D721Med (cell line): Measurements from ENCODE around the gene PIH1D1.
"Not testable (repeated sequence)": the region's sequence is repeated elsewhere in the genome, so short reads cannot be mapped to it uniquely, and the experiment has no call there.

Experiments used
- DNase-seq: peaks from one replicate; pipeline ENCODE4 v3.0.0; 2011; ENCODE audit warnings: low spot score; ENCODE audit not compliant: insufficient read length
- FAIRE-seq: peaks from 2 replicates; lab custom pipeline; 2011; peaks lifted over from hg19 to GRCh38; lab: Jason Lieb, UNC
- TF ChIP-seq, protein P1 (sequence below): IDR thresholded peaks from 2 replicates; pipeline ENCODE4 v1.5.1; 2012; ENCODE audit warnings: mild to moderate bottlenecking, control low read depth; ENCODE audit not compliant: insufficient read depth; ENCODE audit errors: missing control alignments

The PIH1D1 gene

DNA sequence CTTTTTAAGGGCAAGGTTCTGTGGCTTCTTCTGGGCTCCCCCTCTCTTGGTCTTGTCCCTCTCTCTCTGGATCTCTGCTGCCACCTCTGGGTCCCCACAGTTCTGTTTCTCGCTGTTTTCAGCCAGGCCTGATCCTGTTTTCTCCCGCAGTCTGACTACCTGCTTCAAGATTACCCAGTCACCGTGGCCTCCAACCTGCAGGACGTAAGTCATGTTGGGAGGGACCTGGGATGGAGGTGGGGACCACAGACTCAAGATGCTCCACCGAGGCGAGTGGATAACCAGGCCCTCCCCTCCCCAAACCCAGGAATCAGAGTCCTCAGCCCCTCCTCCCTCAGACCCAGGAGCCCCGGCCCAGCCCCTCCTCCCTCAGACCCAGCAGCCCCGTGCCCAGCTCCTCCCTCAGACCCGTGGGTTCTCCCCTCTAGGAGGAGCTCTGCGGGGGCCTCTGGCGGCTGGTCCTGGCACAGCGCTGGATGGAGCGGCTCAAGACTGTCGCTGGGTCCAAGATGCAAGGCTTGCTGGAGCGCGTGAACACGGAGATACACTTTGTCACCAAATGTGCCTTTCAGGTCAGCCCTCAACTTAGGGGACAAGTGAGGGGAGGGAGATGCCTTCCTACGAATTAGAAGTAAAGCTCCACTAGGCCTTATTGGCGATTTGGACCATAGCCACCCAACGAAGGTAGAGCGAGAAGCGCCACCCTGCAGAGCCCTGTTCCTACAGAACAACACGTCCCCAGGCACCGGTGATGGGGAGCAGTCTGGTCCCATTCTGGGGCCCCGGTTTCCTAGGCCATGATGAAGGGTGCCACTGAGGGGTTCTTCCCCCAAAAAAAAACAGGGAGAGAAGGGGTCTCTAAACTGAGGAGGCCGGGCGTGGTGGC, 24.6 kb upstream of the PIH1D1 start:
- DNase-seq (peak; percentile 84), FAIRE-seq (no peak)
- TF ChIP-seq, protein P1, sequence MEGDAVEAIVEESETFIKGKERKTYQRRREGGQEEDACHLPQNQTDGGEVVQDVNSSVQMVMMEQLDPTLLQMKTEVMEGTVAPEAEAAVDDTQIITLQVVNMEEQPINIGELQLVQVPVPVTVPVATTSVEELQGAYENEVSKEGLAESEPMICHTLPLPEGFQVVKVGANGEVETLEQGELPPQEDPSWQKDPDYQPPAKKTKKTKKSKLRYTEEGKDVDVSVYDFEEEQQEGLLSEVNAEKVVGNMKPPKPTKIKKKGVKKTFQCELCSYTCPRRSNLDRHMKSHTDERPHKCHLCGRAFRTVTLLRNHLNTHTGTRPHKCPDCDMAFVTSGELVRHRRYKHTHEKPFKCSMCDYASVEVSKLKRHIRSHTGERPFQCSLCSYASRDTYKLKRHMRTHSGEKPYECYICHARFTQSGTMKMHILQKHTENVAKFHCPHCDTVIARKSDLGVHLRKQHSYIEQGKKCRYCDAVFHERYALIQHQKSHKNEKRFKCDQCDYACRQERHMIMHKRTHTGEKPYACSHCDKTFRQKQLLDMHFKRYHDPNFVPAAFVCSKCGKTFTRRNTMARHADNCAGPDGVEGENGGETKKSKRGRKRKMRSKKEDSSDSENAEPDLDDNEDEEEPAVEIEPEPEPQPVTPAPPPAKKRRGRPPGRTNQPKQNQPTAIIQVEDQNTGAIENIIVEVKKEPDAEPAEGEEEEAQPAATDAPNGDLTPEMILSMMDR: peak; percentile 63

DNA sequence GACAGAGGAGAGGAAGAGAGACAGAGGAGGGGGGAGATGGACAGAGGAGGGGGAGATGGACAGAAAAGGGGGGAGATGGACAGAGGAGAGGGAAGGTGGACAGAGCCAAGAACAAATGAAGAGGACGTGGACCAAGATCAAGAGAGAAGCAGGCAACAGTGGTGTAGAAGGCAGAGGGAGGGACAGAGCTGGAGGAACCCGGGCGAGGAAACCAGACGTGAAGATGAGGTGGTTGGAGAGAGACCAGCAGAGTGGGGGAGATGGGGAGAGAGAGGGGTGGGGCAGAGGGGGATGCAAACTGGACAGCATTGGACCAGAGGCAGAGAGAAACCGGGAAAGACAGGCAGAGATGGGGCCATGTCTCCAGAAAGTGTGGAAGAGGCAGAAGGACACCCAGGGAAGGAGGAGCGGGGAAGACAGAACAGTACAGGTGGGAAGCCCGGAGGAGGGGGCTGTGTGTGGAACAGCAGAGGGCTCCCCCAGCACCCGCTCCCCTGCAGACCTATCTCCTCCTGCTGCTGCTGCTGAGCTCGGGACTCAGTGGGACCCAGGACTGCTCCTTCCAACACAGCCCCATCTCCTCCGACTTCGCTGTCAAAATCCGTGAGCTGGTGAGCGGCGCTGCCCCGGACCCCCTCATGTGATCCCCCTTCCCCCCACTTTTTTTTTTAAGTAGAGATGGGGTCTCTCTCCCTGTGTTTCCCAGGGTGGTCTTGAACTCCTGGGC, 23.7 kb upstream of the PIH1D1 start:
- DNase-seq (no peak), FAIRE-seq (no peak)

DNA sequence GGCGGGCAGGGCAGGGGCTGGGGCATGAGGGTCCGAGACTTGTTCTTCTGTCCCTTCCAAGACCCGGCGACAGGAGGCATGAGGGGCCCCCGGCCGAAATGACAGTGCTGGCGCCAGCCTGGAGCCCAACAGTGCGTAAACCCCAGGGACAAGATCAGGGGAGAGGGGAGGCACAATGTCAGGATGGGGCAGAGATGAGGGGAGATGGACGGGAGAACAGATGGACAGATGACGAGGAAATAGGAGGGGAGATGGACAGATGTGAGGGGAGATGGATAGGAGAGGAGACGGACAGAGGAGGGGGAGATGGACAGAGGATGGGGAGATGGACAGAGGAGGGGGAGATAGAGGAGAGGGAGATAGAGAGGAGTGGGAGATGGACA, 22.9 kb upstream of the PIH1D1 start:
- no peak for FAIRE-seq
- TF ChIP-seq, protein P1: no peak
- no peak for DNase-seq

More for the DNA sequence above, 23.7 kb upstream of the PIH1D1 start:
- TF ChIP-seq, protein P1: no peak

DNA sequence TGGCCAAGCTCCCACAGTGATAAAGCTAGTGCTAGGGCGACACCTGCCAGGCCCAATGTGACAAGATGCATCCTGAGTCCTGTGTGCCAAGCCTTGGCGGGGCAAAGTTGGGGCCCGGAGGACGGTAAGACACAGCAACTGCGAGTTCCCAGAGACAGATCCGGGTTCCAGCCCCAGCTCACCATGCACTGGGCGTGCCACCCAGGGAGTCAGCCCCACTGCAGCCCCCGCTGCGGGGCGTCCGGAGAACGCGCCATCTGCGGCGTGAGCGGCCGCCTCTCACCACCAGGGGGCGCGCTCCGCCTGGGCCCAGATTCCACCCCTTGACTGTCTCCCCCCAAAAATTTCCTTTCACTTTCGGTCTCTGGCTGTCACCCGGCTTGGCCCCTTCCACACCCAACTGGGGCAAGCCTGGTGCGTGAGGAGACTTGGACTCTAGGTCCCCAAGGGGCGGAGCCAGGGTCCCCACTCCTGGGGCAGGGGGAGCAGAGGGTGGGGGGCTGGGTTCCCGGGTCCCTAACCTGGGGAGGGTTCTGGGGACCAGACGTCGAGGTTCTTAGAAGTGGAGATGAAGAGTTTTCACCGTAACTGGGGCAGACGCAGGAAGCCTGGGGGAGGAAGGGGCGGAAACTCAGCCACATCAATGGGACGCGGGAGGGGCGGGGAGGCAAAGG, 22.4 kb upstream of the PIH1D1 start, which contains the start of gene FLT3LG:
FLT3LG (plus strand) TSS at position 348 of the 674 bp plus-strand sequence. CDS start 425 bp downstream, outside the sequence.
- FAIRE-seq (no peak), DNase-seq (peak; percentile 81)
- TF ChIP-seq, protein P1: peak; percentile 67

DNA sequence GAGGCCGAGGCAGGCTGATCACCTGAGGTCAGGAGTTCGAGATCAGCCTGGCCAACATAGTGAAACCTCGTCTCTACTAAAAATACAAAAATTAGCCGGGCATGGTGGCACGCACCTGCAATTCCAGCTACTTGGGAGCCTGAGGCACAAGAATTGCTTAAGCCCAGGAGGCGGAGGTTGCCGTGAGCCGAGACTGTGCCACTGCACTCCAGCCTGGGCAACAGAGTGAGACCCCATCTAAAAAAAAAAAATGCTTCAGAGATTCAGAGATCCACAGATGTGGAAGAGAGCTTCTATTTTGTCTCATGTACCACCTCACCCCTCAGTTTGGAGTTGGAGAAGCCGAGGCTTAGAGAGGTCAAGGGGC, 21.9 kb upstream of the PIH1D1 start:
- FAIRE-seq, DNase-seq: not testable (repeated sequence)

DNA sequence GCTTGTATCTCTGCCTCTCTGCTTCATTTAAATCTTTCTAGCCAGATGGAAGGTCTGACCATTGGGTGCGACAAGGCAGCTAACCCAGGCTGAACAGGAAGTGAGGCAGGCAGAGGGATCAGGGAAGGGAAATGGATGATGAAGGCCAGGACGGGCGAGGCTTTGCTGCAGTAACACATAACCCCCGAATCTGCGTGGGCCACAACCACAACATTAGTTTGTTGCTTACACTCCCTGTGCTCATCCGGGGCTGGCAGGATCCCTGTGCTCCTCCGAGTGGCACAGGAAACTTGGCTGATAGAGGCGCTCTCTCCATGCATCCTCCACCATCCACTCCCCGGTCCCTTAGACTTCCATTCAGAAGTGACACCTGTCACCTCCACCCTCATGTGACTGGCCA, 21.3 kb upstream of the PIH1D1 start:
- TF ChIP-seq, protein P1: no peak
- FAIRE-seq: no peak
- DNase-seq: no peak

DNA sequence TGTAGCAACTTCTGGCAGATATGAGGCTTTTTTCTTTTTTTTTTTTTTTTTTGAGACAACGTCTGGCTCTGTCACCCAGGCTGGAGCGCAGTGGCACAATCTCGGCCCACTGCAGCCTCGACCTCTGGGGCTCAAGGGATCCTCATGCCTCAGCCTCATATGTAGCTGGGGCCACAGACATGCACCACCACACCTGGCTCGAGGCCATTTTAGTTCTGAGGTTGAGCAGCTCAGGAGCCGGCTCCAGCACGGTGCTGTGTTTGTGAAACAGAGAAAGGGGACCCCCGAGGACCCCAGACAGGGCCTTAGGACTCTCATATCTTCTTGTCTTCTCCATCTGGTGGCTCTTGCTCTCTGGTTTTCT, 19.0 kb upstream of the PIH1D1 start:
- FAIRE-seq: no peak
- DNase-seq: no peak
- TF ChIP-seq, protein P1: no peak
